Measurements from ENCODE around the gene TMEM121.

DNA sequence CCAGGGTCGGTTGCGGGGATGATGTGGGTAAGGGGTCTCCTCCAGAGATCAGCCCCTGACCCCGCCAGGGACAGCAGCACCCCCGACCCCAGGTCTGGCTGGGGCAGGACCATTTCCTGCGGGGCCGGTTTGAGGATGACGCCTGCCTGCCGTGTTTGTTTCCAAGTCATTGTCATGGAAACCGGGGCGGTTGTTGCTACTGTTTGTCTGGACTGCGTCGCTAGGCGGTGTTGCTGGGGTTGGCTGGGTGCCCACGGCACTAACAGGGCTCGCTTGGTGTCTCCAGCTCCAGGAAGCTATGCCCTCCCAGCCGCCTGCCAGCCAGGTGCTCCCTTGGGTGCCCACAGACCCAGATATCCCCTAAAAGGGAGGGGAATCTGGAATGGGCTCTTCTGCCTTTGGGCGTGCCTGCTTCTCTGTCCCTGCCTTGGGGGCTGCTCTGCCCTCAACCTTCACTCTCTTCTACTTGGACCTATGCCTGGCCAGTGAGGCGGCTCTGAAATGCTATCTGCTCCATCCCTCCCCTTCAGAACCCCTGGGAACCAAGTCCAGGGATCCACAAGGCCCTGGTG is 44.4 kb upstream of the TMEM121 start:
- TF ChIP-seq, protein P1, sequence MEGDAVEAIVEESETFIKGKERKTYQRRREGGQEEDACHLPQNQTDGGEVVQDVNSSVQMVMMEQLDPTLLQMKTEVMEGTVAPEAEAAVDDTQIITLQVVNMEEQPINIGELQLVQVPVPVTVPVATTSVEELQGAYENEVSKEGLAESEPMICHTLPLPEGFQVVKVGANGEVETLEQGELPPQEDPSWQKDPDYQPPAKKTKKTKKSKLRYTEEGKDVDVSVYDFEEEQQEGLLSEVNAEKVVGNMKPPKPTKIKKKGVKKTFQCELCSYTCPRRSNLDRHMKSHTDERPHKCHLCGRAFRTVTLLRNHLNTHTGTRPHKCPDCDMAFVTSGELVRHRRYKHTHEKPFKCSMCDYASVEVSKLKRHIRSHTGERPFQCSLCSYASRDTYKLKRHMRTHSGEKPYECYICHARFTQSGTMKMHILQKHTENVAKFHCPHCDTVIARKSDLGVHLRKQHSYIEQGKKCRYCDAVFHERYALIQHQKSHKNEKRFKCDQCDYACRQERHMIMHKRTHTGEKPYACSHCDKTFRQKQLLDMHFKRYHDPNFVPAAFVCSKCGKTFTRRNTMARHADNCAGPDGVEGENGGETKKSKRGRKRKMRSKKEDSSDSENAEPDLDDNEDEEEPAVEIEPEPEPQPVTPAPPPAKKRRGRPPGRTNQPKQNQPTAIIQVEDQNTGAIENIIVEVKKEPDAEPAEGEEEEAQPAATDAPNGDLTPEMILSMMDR (IDR thresholded peaks at IDR 0.05; ENCODE audit: insufficient read depth, low read depth, low read length): no peak
- no peak for TF ChIP-seq EZH2 (IDR thresholded peaks at IDR 0.05; ENCODE audit: insufficient read depth, low read length)
